Muscle of leg (tissue), 16 donors: ENCODE data around the gene LONRF2. TPM values are rescaled to one million over a fixed set of nuclear protein-coding genes. Genes with fewer than 3 reads are reported as not detected.
"Not testable (repeated sequence)": the region's sequence is repeated elsewhere in the genome, so short reads cannot be mapped to it uniquely, and the experiment has no call there.

Source experiments
- DNase-seq: peaks from one replicate; pipeline ENCODE4 v3.0.0; 2013
- H3K27ac ChIP-seq: one replicate; pipeline ENCODE4 v1.5.1; 2013; ENCODE audit warnings: mild to moderate bottlenecking, low read length, control low read depth
- H3K27me3 ChIP-seq: one replicate; pipeline ENCODE4 v1.6.1; 2013; ENCODE audit warnings: low read length; ENCODE audit not compliant: control insufficient read depth, insufficient read depth
- H3K36me3 ChIP-seq: one replicate; pipeline ENCODE4 v1.6.1; 2013; ENCODE audit warnings: low read length; ENCODE audit not compliant: control insufficient read depth, insufficient read depth
- H3K4me1 ChIP-seq: one replicate; pipeline ENCODE4 v1.6.1; 2013; ENCODE audit warnings: low read length; ENCODE audit not compliant: control insufficient read depth, insufficient read depth
- H3K4me3 ChIP-seq: one replicate; pipeline ENCODE4 v1.5.1; 2013; ENCODE audit warnings: low read length, control low read depth
- H3K9me3 ChIP-seq: replicated peaks from 2 replicates; pipeline ENCODE4 v1.6.1; 2013; ENCODE audit warnings: low read depth, low read length; ENCODE audit not compliant: control insufficient read depth
- WGBS: methylation state at CpG from one replicate; pipeline ENCODE4 v1.1.5; 2013; ENCODE audit warnings: missing lambda C conversion rate; ENCODE audit not compliant: insufficient coverage; 5-methylcytosine and 5-hydroxymethylcytosine counted together
- long read RNA-seq, 11 donors: transcript quantifications; one replicate each; lab custom pipeline, GENCODE V29; 2026
- polyA plus RNA-seq, 8 donors: library from polyadenylated mRNA; unstranded; fragments of 120-200 nt; gene quantifications; one replicate each; pipeline versions ENCODE4 v1.2.1 to v1.2.3, GENCODE V29; 2013; ENCODE audit warnings: inconsistent platforms in 1 of 8, low replicate concordance in 1 of 8; ENCODE audit not compliant: insufficient read length in 8 of 8, insufficient read depth in 1 of 8
- total RNA-seq: library from RNA; stranded (reverse); fragments of 120-200 nt; gene quantifications from one replicate; pipeline ENCODE4 v1.2.4, GENCODE V29; 2013

LONRF2 gene
- 1.5 TPM for total RNA-seq
- 1 to 10 TPM in 1 of 8 donors, under 1 TPM in 7; 0.22 to 1.5 (median 0.62) TPM for polyA plus RNA-seq
- long read RNA-seq, donor 1 = 0 reads
- long read RNA-seq, donor 2 = 0 reads
- long read RNA-seq, donor 3 = 0 reads
- long read RNA-seq, donor 4 = 0 reads
- long read RNA-seq, donor 5 = 0 reads
- long read RNA-seq, donor 6 = 0 reads
- long read RNA-seq, donor 7 = 0 reads
- long read RNA-seq, donor 8 = 0 reads
- long read RNA-seq, donor 9 = 0 reads
- long read RNA-seq, donor 10 = 0 reads
- long read RNA-seq, donor 11 = 0 reads

DNA sequence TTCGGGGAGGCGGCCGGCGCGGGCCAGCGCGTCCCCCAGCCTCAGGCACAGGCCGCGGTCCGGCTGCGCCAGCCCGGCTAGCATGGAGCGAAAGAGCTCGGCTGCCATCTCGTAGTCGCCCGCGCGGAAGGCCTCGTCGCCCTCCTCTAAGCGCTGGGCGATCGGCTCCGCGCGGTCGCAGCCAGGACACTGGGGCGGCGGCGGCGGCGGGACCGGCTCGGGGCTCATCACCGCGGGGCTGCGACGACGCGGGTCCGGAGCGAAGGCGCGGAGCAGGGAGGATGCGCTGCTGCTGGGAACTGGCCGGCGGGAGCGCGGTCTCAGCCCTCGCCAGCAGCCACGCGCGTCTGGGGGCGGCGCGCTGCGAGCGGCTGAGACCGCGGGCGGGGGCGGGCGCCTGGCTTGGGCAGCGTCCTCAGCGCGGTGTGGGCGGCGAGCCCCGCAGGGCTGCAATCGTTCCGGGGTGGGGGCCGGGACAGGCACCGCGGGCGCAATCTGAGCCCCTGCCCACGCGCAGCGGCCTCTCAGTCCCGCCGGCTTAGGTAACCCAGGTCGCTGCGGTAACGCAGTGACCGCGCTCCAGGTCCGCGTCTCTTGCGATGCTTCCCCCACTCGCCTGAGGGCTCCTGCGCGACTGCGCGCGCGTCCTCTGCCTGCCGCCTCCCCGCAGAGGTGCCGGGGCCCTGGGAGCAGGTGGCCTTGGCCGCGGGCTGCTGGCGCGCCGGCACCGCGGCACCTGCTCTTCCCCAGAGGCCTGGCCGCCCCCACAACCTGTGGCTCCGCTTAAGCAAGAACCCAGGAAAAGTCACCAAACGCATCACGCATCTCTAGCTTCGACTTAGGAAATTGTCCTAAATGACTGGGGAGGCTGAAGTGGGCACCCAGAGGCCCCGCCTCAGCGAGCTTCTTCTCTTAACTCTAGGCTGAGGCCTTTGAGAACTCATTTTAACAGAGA, at the start of gene LONRF2:
Gene LONRF2 (minus strand): TSS at position 636 of the 955 bp plus-strand sequence. CDS start 408 bp downstream, at position 228.
- Histone ChIP-seq H3K27me3 (peaks cover 34% of the 10 kb centered on the region), H3K27ac (no peak within 1 kb of the TSS), H3K36me3 (no peaks in the 10 kb centered on the region), H3K9me3 (peaks cover 9% of the 10 kb centered on the region), H3K4me1 (peaks cover 8% of the 10 kb centered on the region), H3K4me3 (peak within 1 kb of the TSS; percentile 22)
- under 1% methylated on average over 110 of the region's 113 CpGs for WGBS
- DNase-seq = peak; percentile 48

GRCh38 chr2:100367163-100367562, 44.9 kb upstream of the LONRF2 start:
- H3K27me3 ChIP-seq = no peaks in the 10 kb centered on the region

GRCh38 chr2:100365434-100365833, 43.1 kb upstream of the LONRF2 start:
- no peaks in the 10 kb centered on the region for H3K27me3 ChIP-seq
- peaks cover 7% of the 10 kb centered on the region for H3K9me3 ChIP-seq
- peak; percentile 43 for DNase-seq
- H3K4me3 ChIP-seq = no peak overlapping the region
- H3K27ac ChIP-seq = no peak overlapping the region
- H3K4me1 ChIP-seq = peaks cover 3% of the 10 kb centered on the region
- H3K36me3 ChIP-seq = no peaks in the 10 kb centered on the region
- 0% methylated on average over 1 of the region's 3 CpGs for WGBS

More at GRCh38 chr2:100367163-100367562, 44.9 kb upstream of the LONRF2 start:
- Histone ChIP-seq H3K36me3 (no peaks in the 10 kb centered on the region), H3K27ac (no peak overlapping the region), H3K4me3 (no peak overlapping the region), H3K9me3 (peaks cover 7% of the 10 kb centered on the region), H3K4me1 (peaks cover 3% of the 10 kb centered on the region)
- WGBS = 83% methylated on average over 1 of the region's 1 CpG
- no peak for DNase-seq

DNA sequence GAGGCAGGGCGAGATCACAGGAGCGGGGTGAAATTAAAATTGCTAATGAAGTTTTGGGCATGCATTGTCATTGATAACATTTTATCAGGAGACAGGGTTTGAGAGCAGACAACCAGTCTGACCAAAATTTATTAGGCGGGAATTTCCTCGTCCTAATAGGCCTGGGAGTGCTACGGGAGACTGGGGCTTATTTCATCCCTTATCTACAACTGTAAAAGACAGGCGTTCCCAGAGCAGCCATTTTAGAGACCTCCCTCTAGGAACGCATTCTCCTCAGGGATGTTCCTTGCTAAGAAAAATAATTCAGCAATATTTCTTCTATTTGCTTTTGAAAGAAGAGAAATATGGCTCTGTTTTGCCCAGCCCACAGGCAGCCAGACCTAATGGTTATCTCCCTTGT, 40.0 kb upstream of the LONRF2 start:
- H3K9me3 ChIP-seq, H3K4me3 ChIP-seq, H3K36me3 ChIP-seq, H3K4me1 ChIP-seq, H3K27me3 ChIP-seq, H3K27ac ChIP-seq, DNase-seq: not testable (repeated sequence)
- WGBS = no CpG with 5 or more reads among the region's 7 CpGs

DNA sequence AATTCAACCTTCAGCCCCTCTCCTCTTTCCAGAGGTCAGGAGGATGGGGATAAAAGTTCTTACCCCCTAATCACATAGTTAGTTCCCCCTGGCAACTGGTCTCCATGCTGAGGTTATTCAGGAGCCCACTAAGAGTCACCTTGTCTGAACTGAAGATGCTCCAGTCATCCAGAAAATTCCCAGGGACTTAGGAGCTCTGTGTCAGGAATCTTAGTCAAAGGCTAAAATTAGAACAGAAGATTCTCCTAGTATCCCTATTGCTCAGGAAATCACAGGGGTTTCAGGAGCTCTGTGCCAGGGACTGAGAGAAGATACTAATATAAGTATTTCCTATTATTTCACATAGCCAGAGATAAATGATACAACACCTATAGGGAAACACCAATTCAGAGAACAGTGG, 37.3 kb upstream of the LONRF2 start:
- Histone ChIP-seq H3K4me3 (no peak overlapping the region), H3K9me3 (peaks cover 2% of the 10 kb centered on the region), H3K27ac (no peak overlapping the region), H3K27me3 (no peaks in the 10 kb centered on the region), H3K36me3 (no peaks in the 10 kb centered on the region), H3K4me1 (no peaks in the 10 kb centered on the region)
- DNase-seq = no peak

GRCh38 chr2:100358554-100358953, 36.3 kb upstream of the LONRF2 start:
- no peaks in the 10 kb centered on the region for H3K27me3 ChIP-seq
- H3K9me3 ChIP-seq = peaks cover 2% of the 10 kb centered on the region
- H3K4me3 ChIP-seq = no peak overlapping the region
- no peaks in the 10 kb centered on the region for H3K36me3 ChIP-seq
- WGBS = 67% methylated on average over 1 of the region's 2 CpGs
- H3K4me1 ChIP-seq = no peaks in the 10 kb centered on the region
- DNase-seq = no peak
- H3K27ac ChIP-seq = no peak overlapping the region

DNA sequence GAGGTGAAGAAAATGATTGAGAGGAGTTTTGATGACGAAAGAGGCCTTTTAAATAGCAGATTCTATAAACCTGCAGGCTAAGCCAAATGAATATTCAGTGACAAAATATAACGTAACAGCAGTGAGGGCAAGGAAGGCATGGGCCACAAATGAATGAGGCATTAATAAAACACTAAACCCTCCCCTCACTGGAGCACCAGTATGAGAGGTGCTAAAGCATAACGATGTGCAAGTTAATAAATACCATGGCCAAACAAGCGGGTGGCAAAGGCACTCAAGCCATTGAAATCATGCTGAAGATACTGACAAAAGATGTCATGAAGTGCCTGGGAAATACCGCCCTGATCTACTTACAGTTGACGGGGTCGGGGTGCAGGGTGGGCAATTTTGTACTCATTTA, 30.2 kb upstream of the LONRF2 start:
- H3K4me3 ChIP-seq = no peak overlapping the region
- H3K36me3 ChIP-seq = no peaks in the 10 kb centered on the region
- no peaks in the 10 kb centered on the region for H3K4me1 ChIP-seq
- H3K27me3 ChIP-seq = peaks cover 2% of the 10 kb centered on the region
- no peak for DNase-seq
- no peaks in the 10 kb centered on the region for H3K9me3 ChIP-seq
- WGBS = 71% methylated on average over 1 of the region's 7 CpGs
- no peak overlapping the region for H3K27ac ChIP-seq

GRCh38 chr2:100350661-100351185, 28.4 kb upstream of the LONRF2 start:
- Histone ChIP-seq H3K27me3 (peaks cover 2% of the 10 kb centered on the region), H3K36me3 (no peaks in the 10 kb centered on the region), H3K27ac (no peak overlapping the region), H3K4me3 (no peak overlapping the region), H3K4me1 (no peaks in the 10 kb centered on the region), H3K9me3 (no peaks in the 10 kb centered on the region)
- peak; percentile 6 for DNase-seq
- 58% methylated on average over 10 of the region's 13 CpGs for WGBS

DNA sequence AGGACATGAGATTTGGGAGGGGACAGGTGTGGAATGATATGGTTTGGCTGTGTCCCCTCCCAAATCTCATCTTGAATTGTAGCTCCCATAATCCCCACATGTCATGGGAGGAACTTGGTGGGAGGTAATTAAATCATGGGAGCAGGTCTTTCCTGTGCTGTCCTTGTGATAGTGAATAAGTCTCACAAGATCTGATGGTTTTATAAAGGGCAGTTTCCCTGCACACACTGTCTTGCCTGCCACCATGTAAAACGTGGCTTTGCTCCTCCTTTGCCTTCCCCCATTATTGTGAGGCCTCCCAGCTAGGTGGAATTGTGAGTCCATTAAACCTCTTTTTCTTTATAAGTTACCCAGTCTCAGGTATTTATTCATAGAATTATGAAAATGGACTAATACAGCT, 22.8 kb upstream of the LONRF2 start:
- H3K9me3 ChIP-seq, H3K27me3 ChIP-seq, H3K36me3 ChIP-seq, H3K4me1 ChIP-seq, H3K27ac ChIP-seq, DNase-seq, H3K4me3 ChIP-seq: not testable (repeated sequence)
- WGBS = no CpG with 5 or more reads among the region's 1 CpG

GRCh38 chr2:100344433-100344832, 22.1 kb upstream of the LONRF2 start:
- Histone ChIP-seq H3K27me3 (peaks cover 3% of the 10 kb centered on the region), H3K4me1 (no peaks in the 10 kb centered on the region), H3K27ac (no peak overlapping the region), H3K36me3 (no peaks in the 10 kb centered on the region), H3K4me3 (no peak overlapping the region), H3K9me3 (no peaks in the 10 kb centered on the region)
- no peak for DNase-seq
- 79% methylated on average over 3 of the region's 4 CpGs for WGBS
